NCI-H526 (cell line): ENCODE data around the gene PORCN.
A peak's percentile ranks its signal among the peaks of the same experiment; 100 is the strongest.

ENCODE experiments used
- DNase-seq, 2 experiments: peaks; one replicate each; lab custom pipeline; 2025; lab: John Stamatoyannopoulos, UW

Gene PORCN

GRCh38 chrX:48508400-48509244 lies at the start of gene PORCN:
Gene PORCN (plus strand): TSS chrX:48508992. CDS start chrX:48509821, 829 bp downstream.
- peak; percentile 36 to 82 for DNase-seq

- DNase-seq = no peak
Observed at GRCh38 chrX:48459483-48459882, 49.3 kb upstream of the PORCN start.

- DNase-seq = no peak
Observed at GRCh38 chrX:48460031-48460430, 48.8 kb upstream of the PORCN start.

- no peak for DNase-seq
Observed at GRCh38 chrX:48460606-48461005, 48.2 kb upstream of the PORCN start.

GRCh38 chrX:48461830-48462229 lies 47.0 kb upstream of the PORCN start:
- DNase-seq = no peak

GRCh38 chrX:48465336-48465933 lies 43.4 kb upstream of the PORCN start:
- no peak for DNase-seq

GRCh38 chrX:48466696-48467095 lies 42.1 kb upstream of the PORCN start:
- no peak for DNase-seq

GRCh38 chrX:48467281-48467761 lies 41.5 kb upstream of the PORCN start:
- no peak for DNase-seq

- no peak for DNase-seq
Observed at GRCh38 chrX:48468247-48468671, 40.5 kb upstream of the PORCN start.

GRCh38 chrX:48468693-48469691 lies 39.8 kb upstream of the PORCN start:
- DNase-seq = no peak

GRCh38 chrX:48470110-48470832 lies 38.5 kb upstream of the PORCN start, which contains the start of gene SLC38A5:
Gene SLC38A5 (minus strand): TSS chrX:48470260. CDS start chrX:48467924, 2,336 bp downstream.
- no peak for DNase-seq

GRCh38 chrX:48470833-48471118 lies 38.0 kb upstream of the PORCN start:
- DNase-seq = no peak

- DNase-seq = no peak
Observed at GRCh38 chrX:48471504-48471903, 37.3 kb upstream of the PORCN start.

- no peak for DNase-seq
Observed at GRCh38 chrX:48472225-48472624, 36.6 kb upstream of the PORCN start.

GRCh38 chrX:48472851-48473703 lies 35.7 kb upstream of the PORCN start:
- no peak for DNase-seq

- DNase-seq = no peak
Observed at GRCh38 chrX:48473704-48473990, 35.1 kb upstream of the PORCN start.

GRCh38 chrX:48474127-48474526 lies 34.7 kb upstream of the PORCN start:
- peak in 1 of 2 experiments; percentile 21 for DNase-seq

- DNase-seq = no peak
Observed at GRCh38 chrX:48474581-48474980, 34.2 kb upstream of the PORCN start.

- peak in 1 of 2 experiments; percentile 11 for DNase-seq
Observed at GRCh38 chrX:48475296-48475695, 33.5 kb upstream of the PORCN start.

- DNase-seq = peak; percentile 83 to 88
Observed at GRCh38 chrX:48475774-48476577, 32.8 kb upstream of the PORCN start, which contains the start of gene FTSJ1. Gene FTSJ1 (plus strand): TSS chrX:48476199. CDS start chrX:48478048, 1,849 bp downstream.
